ACC112 (cell line): Measurements from ENCODE around the gene SUCLA2.
"Not testable (repeated sequence)": the region's sequence is repeated elsewhere in the genome, so short reads cannot be mapped to it uniquely, and the experiment has no call there.

Source experiments
- H2AFZ ChIP-seq: fragments of 200-600 bp; sonication (generic); one replicate; pipeline ENCODE4 v1.6.0; 2017; ENCODE audit warnings: antibody characterized with exemption, low read length; ENCODE audit not compliant: unreplicated experiment
- H3K27ac ChIP-seq: fragments of 200-600 bp; sonication (generic); 2 replicates; pipeline ENCODE4 v1.5.1; 2014; ENCODE audit warnings: low read depth, mild to moderate bottlenecking, antibody characterized with exemption, low read length, moderate library complexity
- H3K27me3 ChIP-seq: fragments of 200-600 bp; sonication (generic); 2 replicates; pipeline ENCODE4 v1.6.1; 2014; ENCODE audit warnings: mild to moderate bottlenecking, antibody characterized with exemption, low read length, moderate library complexity, mixed read lengths; ENCODE audit not compliant: insufficient read depth
- H3K36me3 ChIP-seq: fragments of 200-600 bp; sonication (generic); 2 replicates; pipeline ENCODE4 v1.6.1; 2016; ENCODE audit warnings: mild to moderate bottlenecking, antibody characterized with exemption, low read length, moderate library complexity, mixed read lengths; ENCODE audit not compliant: insufficient read depth
- H3K4me1 ChIP-seq: fragments of 200-600 bp; sonication (generic); one replicate; pipeline ENCODE4 v1.6.1; 2016; ENCODE audit warnings: low read length, mixed read lengths; ENCODE audit not compliant: insufficient read depth, unreplicated experiment, control insufficient read depth
- H3K4me3 ChIP-seq: fragments of 200-600 bp; sonication (generic); 2 replicates; pipeline ENCODE4 v1.5.1; 2014; ENCODE audit warnings: mild to moderate bottlenecking, low read depth, low read length
- H3K79me2 ChIP-seq: fragments of 200-600 bp; sonication (generic); one replicate; pipeline ENCODE4 v1.6.0; 2016; ENCODE audit warnings: low read length; ENCODE audit not compliant: control insufficient read depth, unreplicated experiment, insufficient read depth

The SUCLA2 gene

DNA sequence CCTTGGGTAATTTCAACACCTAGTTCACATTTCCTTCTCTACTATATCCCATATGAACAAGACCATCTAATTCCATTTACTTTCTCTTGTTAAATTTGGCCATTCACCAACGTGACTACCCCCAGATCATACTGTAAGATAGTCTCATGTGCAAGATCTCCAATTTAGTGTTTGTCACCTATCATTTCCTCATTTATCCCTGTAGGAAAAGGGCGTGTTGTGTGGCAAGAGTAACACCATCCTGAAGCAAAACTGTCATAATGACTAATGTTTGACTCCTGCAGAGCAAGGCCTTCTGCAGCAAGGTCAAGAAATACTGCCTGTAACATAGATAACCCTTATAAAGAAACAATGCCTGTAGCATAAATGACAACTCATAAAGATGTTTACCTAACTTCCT is 51.3 kb downstream of the SUCLA2 start:
- H3K4me1 ChIP-seq: no peaks in the 10 kb centered on the region
- no peak overlapping the region for H3K27ac ChIP-seq
- no peaks in the 10 kb centered on the region for H3K79me2 ChIP-seq
- H2AFZ ChIP-seq: no peak overlapping the region
- peaks cover 13% of the 10 kb centered on the region; the same call in 1 of the 2 replicates for H3K36me3 ChIP-seq
- H3K4me3 ChIP-seq: no peak overlapping the region
- H3K27me3 ChIP-seq: no peaks in the 10 kb centered on the region

GRCh38 chr13:47945738-47946137 is 55.3 kb downstream of the SUCLA2 start:
- no peak overlapping the region for H2AFZ ChIP-seq
- peaks cover 12% of the 10 kb centered on the region for H3K36me3 ChIP-seq
- no peaks in the 10 kb centered on the region for H3K27me3 ChIP-seq
- H3K4me1 ChIP-seq: no peaks in the 10 kb centered on the region
- 0 out of 2 replicates have a peak overlapping the region, but pooled peaks have one; percentile 28 for H3K27ac ChIP-seq
- H3K79me2 ChIP-seq: no peaks in the 10 kb centered on the region
- no peak overlapping the region for H3K4me3 ChIP-seq

DNA sequence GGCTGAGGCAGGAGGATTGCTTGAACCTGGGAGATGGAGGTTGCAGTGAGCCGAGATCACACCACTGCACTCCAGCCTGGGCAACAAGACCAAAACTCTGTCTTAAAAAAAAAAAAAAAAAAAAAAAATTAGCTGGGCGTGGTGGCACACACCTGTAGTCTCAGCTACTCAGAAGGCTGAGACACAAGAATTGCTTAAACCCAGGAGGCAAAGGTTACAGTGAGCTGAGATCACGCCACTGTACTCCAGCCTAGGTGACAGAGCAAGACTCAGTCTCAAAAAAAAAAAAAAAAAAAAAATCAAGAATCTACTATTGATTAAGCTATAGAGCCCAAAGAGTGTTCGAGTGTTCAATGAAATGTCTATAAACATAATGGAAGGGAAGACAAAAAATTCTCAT is 55.9 kb downstream of the SUCLA2 start:
- not testable (repeated sequence) for H3K27me3 ChIP-seq, H3K4me1 ChIP-seq, H2AFZ ChIP-seq, H3K27ac ChIP-seq, H3K79me2 ChIP-seq, H3K4me3 ChIP-seq
- H3K36me3 ChIP-seq: peaks cover 12% of the 10 kb centered on the region

GRCh38 chr13:47934371-47934770 is 66.7 kb downstream of the SUCLA2 start:
- H3K27ac ChIP-seq: no peak overlapping the region

GRCh38 chr13:47932950-47933923 is 67.8 kb downstream of the SUCLA2 start:
- Histone ChIP-seq H2AFZ (no peak overlapping the region), H3K79me2 (no peaks in the 10 kb centered on the region), H3K27me3 (no peaks in the 10 kb centered on the region), H3K27ac (no peak overlapping the region), H3K4me3 (no peak overlapping the region), H3K36me3 (no peaks in the 10 kb centered on the region), H3K4me1 (no peaks in the 10 kb centered on the region)

More at GRCh38 chr13:47934371-47934770, 66.7 kb downstream of the SUCLA2 start:
- Histone ChIP-seq H3K4me1 (no peaks in the 10 kb centered on the region), H2AFZ (no peak overlapping the region), H3K27me3 (no peaks in the 10 kb centered on the region), H3K79me2 (no peaks in the 10 kb centered on the region), H3K4me3 (no peak overlapping the region), H3K36me3 (no peaks in the 10 kb centered on the region)

DNA sequence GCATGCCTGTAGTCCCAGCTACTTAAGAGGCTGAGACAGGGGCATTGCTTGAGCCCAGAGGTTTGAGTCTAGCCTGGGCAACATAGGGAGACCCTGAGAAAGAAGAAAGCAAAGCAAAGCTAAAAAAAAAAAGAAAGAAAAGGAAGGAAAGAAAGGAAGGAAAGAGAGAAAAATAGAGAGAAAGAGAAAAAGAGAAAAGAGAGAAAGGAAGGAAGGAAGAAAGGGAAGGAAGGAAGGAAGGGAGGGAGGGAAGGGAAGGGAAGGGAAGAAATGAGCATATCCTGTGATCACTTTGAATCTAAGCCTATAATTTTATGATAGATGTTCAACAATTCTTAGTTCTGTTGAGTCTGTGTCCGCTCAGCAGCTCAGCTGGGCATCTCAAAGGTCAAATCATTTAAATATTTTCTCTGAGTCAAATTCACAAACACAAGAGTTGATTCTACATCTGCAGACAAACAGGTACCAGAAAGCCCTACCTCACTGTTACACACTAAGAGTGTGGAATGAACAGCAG is 70.4 kb downstream of the SUCLA2 start:
- Histone ChIP-seq H3K79me2 (no peaks in the 10 kb centered on the region), H3K27me3 (no peaks in the 10 kb centered on the region), H3K36me3 (no peaks in the 10 kb centered on the region), H3K4me1 (no peaks in the 10 kb centered on the region), H3K27ac (no peak overlapping the region), H3K4me3 (no peak overlapping the region), H2AFZ (no peak overlapping the region)

GRCh38 chr13:47929156-47929555 is 71.9 kb downstream of the SUCLA2 start:
- no peaks in the 10 kb centered on the region for H3K79me2 ChIP-seq
- no peak overlapping the region for H3K27ac ChIP-seq
- no peaks in the 10 kb centered on the region for H3K36me3 ChIP-seq
- no peaks in the 10 kb centered on the region for H3K27me3 ChIP-seq
- no peak overlapping the region for H3K4me3 ChIP-seq
- no peaks in the 10 kb centered on the region for H3K4me1 ChIP-seq
- no peak overlapping the region for H2AFZ ChIP-seq

DNA sequence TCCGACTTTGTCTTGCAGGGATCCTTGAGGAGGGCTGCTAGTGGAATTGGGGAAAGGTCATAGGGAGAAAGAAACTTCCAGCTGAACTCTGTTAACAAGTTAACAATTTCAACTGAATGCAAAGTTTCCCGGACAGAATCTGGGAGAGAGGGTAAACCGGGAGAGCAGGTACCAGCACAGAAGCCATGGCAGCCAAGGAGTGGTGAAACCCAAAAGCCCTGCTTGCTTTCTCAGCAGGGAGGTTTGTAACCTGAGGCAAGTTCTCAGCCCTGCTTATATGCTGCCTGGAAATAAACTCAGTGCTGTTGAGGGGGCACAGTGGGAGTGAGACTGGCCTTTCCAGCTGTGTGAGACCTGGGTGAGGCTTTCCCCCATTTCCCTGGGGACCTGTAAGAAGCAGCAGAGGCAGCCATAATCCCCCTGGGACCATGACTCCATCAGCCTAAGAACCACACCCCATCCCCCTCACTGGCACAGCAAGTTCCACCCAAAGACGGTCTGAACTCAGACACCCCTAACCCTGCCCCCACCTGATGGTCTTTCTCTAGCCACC is 84.0 kb downstream of the SUCLA2 start:
- no peaks in the 10 kb centered on the region for H3K79me2 ChIP-seq
- no peak overlapping the region for H2AFZ ChIP-seq
- H3K4me1 ChIP-seq: no peaks in the 10 kb centered on the region
- H3K36me3 ChIP-seq: no peaks in the 10 kb centered on the region
- H3K27me3 ChIP-seq: no peaks in the 10 kb centered on the region
- H3K27ac ChIP-seq: no peak overlapping the region
- no peak overlapping the region for H3K4me3 ChIP-seq

GRCh38 chr13:47908197-47908902 is 92.7 kb downstream of the SUCLA2 start:
- H3K79me2 ChIP-seq: no peaks in the 10 kb centered on the region
- no peaks in the 10 kb centered on the region for H3K36me3 ChIP-seq
- peaks cover 4% of the 10 kb centered on the region for H3K4me1 ChIP-seq
- H3K4me3 ChIP-seq: no peak overlapping the region
- H2AFZ ChIP-seq: no peak overlapping the region
- no peaks in the 10 kb centered on the region for H3K27me3 ChIP-seq
- H3K27ac ChIP-seq: no peak overlapping the region

DNA sequence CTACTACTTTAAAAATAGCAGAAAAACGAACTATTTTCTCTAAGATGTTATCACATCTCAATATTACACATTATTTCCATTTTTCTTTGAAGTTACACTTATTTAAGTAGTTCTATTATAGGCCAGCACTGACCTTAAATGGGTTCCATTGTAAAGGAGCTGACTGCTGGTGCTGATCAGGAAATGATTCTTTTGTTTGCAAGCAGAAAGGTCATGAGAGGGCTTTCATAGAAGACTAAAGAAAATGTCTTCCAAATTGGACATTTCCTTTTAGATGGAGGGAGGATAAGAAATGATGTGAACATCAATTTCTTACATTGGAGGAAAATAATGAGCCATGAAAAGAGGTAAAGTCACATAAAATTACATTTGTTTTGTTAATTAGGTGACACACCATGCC is 96.2 kb downstream of the SUCLA2 start:
- Histone ChIP-seq H2AFZ (no peak overlapping the region), H3K4me1 (peaks cover 4% of the 10 kb centered on the region), H3K27ac (no peak overlapping the region), H3K36me3 (no peaks in the 10 kb centered on the region), H3K4me3 (no peak overlapping the region), H3K79me2 (no peaks in the 10 kb centered on the region), H3K27me3 (no peaks in the 10 kb centered on the region)
